Measurements from ENCODE around the gene SERPINA5. TPM values are rescaled to one million over a fixed set of nuclear protein-coding genes. Genes with fewer than 3 reads are reported as not detected.

SERPINA5 gene
- total and polyA plus RNA-seq, 2 donors (not counting 1 experiment from before 2014, with no cell fraction given), result not detected

DNA sequence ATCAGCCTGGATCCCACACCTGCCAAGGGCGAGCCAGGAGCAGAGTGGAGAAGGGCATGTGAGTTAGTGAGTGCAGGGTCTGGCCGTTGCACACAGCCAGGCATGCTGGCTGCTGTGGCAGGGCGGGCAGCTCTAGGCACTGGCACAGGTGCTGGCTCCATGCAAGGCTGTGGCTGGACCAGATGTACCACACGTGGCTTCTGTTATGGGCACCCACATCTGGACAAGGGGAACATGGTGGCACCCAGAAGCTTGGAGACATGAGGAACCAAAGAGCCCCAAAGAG, 51.0 kb downstream of the SERPINA5 start:
- H3K36me3 ChIP-seq (ENCODE audit: control insufficient read depth, insufficient read depth, low read length), result no peaks in the 10 kb centered on the region
- no peak overlapping the region for H3K9ac ChIP-seq (ENCODE audit: insufficient read depth, low read length)
- DNase-seq (ENCODE audit: low read depth in 2 of 2), result no peak
- H3K27ac ChIP-seq (ENCODE audit: insufficient read depth, low read length), result no peak overlapping the region
- H3K79me2 ChIP-seq (ENCODE audit: control insufficient read depth, insufficient read depth, low read length), result no peaks in the 10 kb centered on the region
- TF ChIP-seq, protein P1, sequence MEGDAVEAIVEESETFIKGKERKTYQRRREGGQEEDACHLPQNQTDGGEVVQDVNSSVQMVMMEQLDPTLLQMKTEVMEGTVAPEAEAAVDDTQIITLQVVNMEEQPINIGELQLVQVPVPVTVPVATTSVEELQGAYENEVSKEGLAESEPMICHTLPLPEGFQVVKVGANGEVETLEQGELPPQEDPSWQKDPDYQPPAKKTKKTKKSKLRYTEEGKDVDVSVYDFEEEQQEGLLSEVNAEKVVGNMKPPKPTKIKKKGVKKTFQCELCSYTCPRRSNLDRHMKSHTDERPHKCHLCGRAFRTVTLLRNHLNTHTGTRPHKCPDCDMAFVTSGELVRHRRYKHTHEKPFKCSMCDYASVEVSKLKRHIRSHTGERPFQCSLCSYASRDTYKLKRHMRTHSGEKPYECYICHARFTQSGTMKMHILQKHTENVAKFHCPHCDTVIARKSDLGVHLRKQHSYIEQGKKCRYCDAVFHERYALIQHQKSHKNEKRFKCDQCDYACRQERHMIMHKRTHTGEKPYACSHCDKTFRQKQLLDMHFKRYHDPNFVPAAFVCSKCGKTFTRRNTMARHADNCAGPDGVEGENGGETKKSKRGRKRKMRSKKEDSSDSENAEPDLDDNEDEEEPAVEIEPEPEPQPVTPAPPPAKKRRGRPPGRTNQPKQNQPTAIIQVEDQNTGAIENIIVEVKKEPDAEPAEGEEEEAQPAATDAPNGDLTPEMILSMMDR (conservative IDR thresholded peaks at IDR 0.05 in 1 of 2, IDR thresholded peaks at IDR 0.05 in 1 of 2; ENCODE audit: low read depth in 1 of 2, low read length in 2 of 2), result no peak
- no peak for TF ChIP-seq EZH2 (IDR thresholded peaks at IDR 0.05; ENCODE audit: low read length, missing control alignments)
- H4K20me1 ChIP-seq (ENCODE audit: control insufficient read depth, extremely low read depth, insufficient read depth, low read length), result no peaks in the 10 kb centered on the region
- H3K4me1 ChIP-seq (ENCODE audit: control insufficient read depth, extremely low read depth, insufficient read depth, low read length), result no peaks in the 10 kb centered on the region
- H3K27me3 ChIP-seq (ENCODE audit: control insufficient read depth, insufficient read depth, low read length), result no peaks in the 10 kb centered on the region
- H3K4me2 ChIP-seq (ENCODE audit: extremely low read depth, insufficient read depth, low read length), result no peak overlapping the region
- no peaks in the 10 kb centered on the region for H3K9me3 ChIP-seq (ENCODE audit: control insufficient read depth, insufficient read depth, low read depth, low read length)
- no peak overlapping the region for H3K4me3 ChIP-seq (replicated peaks in 1 of 4; ENCODE audit: control extremely low read depth in 1 of 4, insufficient read depth in 1 of 4, low read depth in 3 of 4, low read length in 4 of 4)
- H2AFZ ChIP-seq (ENCODE audit: low read length), result no peak overlapping the region

DNA sequence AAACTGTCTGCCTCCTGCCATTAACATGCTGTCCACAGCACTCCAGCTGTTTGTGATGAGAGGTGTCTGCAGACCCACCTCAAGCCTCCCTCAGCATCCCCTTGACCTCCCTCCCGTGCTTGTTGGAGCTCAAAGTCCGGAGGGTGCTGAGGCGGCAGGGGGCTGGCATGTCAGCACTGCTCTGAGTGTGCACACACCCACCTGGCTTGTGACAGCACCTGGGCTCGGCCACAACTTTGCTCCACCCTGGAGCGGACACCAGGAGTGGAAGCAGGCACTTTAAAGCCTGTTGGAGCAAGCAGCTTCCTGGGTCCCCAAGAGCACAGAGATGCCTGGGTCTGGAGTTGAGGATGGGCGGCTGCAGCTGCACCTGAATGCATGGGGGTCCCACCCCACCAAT, 51.9 kb downstream of the SERPINA5 start:
- H3K9ac ChIP-seq (ENCODE audit: insufficient read depth, low read length), result no peak overlapping the region
- DNase-seq (ENCODE audit: low read depth in 2 of 2), result no peak
- H3K9me3 ChIP-seq (ENCODE audit: control insufficient read depth, insufficient read depth, low read depth, low read length), result no peaks in the 10 kb centered on the region
- no peaks in the 10 kb centered on the region for H3K79me2 ChIP-seq (ENCODE audit: control insufficient read depth, insufficient read depth, low read length)
- no peak overlapping the region for H3K27ac ChIP-seq (ENCODE audit: insufficient read depth, low read length)
- no peak overlapping the region for H3K4me3 ChIP-seq (replicated peaks in 1 of 4; ENCODE audit: control extremely low read depth in 1 of 4, insufficient read depth in 1 of 4, low read depth in 3 of 4, low read length in 4 of 4)
- no peaks in the 10 kb centered on the region for H3K27me3 ChIP-seq (ENCODE audit: control insufficient read depth, insufficient read depth, low read length)
- no peaks in the 10 kb centered on the region for H3K36me3 ChIP-seq (ENCODE audit: control insufficient read depth, insufficient read depth, low read length)
- no peaks in the 10 kb centered on the region for H3K4me1 ChIP-seq (ENCODE audit: control insufficient read depth, extremely low read depth, insufficient read depth, low read length)
- H4K20me1 ChIP-seq (ENCODE audit: control insufficient read depth, extremely low read depth, insufficient read depth, low read length), result no peaks in the 10 kb centered on the region
- no peak for TF ChIP-seq EZH2 (IDR thresholded peaks at IDR 0.05; ENCODE audit: low read length, missing control alignments)
- TF ChIP-seq, protein P1 (conservative IDR thresholded peaks at IDR 0.05 in 1 of 2, IDR thresholded peaks at IDR 0.05 in 1 of 2; ENCODE audit: low read depth in 1 of 2, low read length in 2 of 2), result no peak
- no peak overlapping the region for H3K4me2 ChIP-seq (ENCODE audit: extremely low read depth, insufficient read depth, low read length)
- no peak overlapping the region for H2AFZ ChIP-seq (ENCODE audit: low read length)

- Histone ChIP-seq H3K79me2 (ENCODE audit: control insufficient read depth, insufficient read depth, low read length) (no peaks in the 10 kb centered on the region), H3K27ac (ENCODE audit: insufficient read depth, low read length) (no peak overlapping the region), H3K36me3 (ENCODE audit: control insufficient read depth, insufficient read depth, low read length) (no peaks in the 10 kb centered on the region), H2AFZ (ENCODE audit: low read length) (no peak overlapping the region), H3K9me3 (ENCODE audit: control insufficient read depth, insufficient read depth, low read depth, low read length) (no peaks in the 10 kb centered on the region), H3K4me1 (ENCODE audit: control insufficient read depth, extremely low read depth, insufficient read depth, low read length) (no peaks in the 10 kb centered on the region), H3K27me3 (ENCODE audit: control insufficient read depth, insufficient read depth, low read length) (no peaks in the 10 kb centered on the region), H4K20me1 (ENCODE audit: control insufficient read depth, extremely low read depth, insufficient read depth, low read length) (no peaks in the 10 kb centered on the region), H3K9ac (ENCODE audit: insufficient read depth, low read length) (no peak overlapping the region), H3K4me3 (replicated peaks in 1 of 4; ENCODE audit: control extremely low read depth in 1 of 4, insufficient read depth in 1 of 4, low read depth in 3 of 4, low read length in 4 of 4) (no peak overlapping the region), H3K4me2 (ENCODE audit: extremely low read depth, insufficient read depth, low read length) (no peak overlapping the region)
- no peak for DNase-seq (ENCODE audit: low read depth in 2 of 2)
- TF ChIP-seq, protein P1 (conservative IDR thresholded peaks at IDR 0.05 in 1 of 2, IDR thresholded peaks at IDR 0.05 in 1 of 2; ENCODE audit: low read depth in 1 of 2, low read length in 2 of 2), result no peak
- TF ChIP-seq EZH2 (IDR thresholded peaks at IDR 0.05; ENCODE audit: low read length, missing control alignments), result no peak
Measured at GRCh38 chr14:94635154-94635553, 53.9 kb downstream of the SERPINA5 start.

All from fibroblast of lung (primary cell).